Measurements from ENCODE around the gene PPP1R9A. TPM values are rescaled to one million over a fixed set of nuclear protein-coding genes. Genes with fewer than 3 reads are reported as not detected.

PPP1R9A gene
- total RNA-seq, 1 donor from 2014 or later, result 156 TPM

GRCh38 chr7:95205665-95206225, 298.4 kb downstream of the PPP1R9A start:
- DNase-seq, result peak; percentile 18

DNA sequence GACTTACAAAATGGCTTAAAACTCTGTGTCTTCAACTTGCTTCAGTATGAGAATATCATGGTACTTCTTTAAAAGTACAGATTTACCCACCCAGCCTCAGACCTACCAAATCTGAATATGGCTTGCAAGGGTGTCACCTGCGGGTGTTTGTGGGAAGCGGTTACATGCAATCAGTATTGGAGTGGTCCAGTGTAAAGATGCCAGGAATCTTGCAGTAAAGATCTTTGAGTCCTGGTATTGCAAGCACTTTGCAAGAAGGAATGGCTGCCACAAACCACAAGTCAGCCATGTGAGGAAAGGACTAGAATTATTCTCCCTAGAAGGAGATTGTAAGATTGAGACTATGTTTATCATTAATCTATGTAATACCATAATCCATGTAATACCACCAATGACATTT, 301.9 kb downstream of the PPP1R9A start:
- peak; percentile 33 for DNase-seq

DNA sequence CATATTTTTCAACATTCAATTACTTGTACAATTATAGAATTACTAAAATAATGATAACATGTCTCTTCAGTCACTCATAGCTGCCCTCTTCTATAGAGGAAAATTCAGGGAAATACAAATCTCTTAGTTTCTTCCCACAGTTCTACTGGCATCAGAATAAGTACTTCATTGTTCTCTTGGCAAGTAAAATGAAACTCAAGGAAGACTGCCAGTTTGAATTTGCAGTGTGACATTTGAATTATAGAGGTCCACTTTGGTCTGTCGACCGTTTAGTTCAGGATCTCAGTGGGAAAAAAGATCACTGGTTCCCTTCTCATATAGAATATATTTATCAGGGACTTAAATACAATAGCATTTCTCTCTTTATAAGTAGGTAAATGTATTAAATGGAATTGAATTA, 302.4 kb downstream of the PPP1R9A start:
- peak; percentile 94 for DNase-seq

DNA sequence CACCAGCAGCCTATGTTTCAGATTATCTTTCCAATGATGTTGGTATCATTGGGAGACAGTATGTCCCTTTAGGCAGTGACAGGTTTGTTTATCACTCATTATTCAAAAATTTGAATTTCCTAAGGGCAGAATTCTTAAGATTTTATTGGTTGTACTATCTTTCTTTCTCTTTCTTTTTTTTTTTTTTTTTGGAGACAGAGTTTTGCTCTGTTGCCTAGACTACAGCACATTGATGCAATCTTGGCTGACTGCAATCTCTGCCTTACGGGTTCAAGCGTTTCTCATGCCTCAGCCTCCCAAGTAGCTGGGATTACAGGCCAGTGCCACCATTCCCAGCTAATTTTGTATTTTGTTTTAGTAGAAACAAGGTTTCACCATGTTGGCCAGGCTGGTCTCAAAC, 305.8 kb downstream of the PPP1R9A start:
- DNase-seq, result no peak

DNA sequence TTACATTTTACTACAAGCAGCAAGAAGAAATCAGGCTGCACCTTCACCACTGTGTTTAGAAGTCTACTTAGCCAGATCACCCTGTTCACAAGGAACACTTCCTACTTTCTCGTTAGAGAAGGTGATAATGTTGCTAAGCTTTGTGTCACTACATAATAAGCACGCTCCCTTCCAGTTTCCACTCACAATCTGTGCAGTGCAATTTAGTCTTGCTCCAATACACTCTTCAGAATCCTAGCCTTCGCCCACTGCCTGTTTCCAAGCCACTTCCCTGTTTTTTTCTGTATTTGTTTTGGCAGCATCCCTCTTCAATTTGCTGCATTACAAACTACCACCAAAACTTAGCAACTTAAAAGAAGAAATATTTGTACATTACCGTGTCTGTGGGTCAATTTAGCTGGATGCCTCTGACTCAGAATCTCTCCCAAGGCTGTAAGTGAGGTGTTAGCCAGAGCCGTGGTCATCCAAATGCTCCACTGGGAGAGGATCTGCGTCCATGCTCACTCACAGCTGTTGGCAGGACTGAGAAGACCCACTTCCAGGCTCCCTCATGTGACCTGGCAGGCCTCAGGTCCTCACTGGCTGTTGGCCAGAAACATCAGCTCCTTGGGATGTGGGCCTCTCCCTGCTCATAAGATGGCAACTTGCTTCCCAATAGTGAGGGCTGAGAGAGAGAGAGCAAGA, 306.6 kb downstream of the PPP1R9A start:
- peak; percentile 71 for DNase-seq

- no peak for DNase-seq
Measured at GRCh38 chr7:95219721-95220120, 312.3 kb downstream of the PPP1R9A start.

DNA sequence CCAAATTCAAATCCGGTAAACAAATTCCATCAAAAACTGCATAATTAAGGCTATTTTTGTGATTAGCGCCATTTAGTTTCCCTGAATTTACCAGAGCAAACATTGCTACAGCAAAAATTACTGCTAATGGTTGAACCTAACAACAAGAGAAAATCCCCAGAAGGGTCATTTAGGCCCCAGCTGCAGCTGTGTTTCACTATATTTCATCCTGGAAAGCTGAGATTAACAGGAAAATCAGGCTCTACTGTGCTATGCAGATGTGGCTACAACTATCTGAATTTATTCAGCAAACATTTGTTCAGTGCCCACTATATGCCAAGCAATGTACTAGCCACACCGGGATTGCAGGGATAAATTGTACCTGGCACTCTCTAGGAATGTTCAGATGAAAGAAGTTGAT, 312.9 kb downstream of the PPP1R9A start:
- DNase-seq, result peak; percentile 52

DNA sequence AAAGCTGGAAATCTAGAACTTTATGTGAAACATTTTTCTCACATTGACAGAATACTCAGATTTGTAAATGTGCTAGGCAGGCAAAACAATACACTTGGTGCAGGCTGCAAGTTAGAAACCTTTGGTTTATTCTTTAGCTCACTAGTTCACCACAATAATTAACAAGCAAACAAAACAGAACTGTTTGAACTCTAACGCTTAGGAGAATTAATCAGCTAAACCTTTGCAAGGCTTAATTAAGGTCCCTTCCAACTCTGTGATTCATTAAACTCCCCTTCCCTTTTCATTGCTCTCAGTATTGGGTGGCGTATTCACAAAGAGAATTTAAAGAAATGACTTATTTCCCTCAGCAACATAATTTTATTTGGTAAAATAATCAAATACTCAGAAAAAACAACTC, 317.9 kb downstream of the PPP1R9A start:
- no peak for DNase-seq

DNA sequence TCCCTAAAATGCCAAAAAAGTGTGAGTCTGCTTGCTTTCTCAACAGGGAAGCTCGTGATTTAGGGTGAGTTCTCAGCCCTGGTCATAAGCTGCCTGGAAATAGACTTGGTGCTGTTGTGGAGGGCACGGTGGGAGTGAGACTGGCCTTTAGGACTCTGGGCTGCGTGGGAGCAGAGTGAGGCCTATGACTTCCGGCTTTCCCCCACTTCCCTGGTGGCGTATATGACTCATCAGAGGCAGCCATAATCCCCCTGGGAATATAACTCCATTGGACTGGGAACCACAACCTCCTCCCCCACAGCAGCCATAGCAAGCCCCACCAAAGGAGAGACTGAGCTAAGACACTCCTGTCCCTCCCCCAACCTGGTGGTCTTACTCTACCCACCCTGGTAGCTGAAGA, 321.9 kb downstream of the PPP1R9A start:
- no peak for DNase-seq

GRCh38 chr7:95238252-95238943, 331.0 kb downstream of the PPP1R9A start:
- DNase-seq, result no peak

GRCh38 chr7:95240921-95241320, 333.5 kb downstream of the PPP1R9A start:
- DNase-seq, result no peak

DNA sequence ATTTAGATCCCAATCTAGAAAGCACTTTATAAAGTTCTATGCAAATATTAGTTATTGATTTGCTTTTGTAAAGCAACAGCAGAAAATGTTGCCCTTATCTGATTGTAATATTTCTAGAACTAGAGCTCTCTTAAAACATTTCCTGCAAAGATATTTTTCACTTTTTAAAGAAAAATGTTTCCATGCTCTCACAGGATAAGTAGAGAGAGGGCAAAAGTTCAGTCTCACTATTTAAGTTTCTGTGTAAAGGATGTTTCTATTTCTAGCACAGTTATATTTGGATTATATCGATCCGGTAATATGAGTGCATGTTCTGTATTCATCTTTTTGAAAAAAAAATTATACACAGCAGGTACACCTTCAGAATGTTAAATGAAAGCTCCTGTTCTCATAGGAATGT, 334.9 kb downstream of the PPP1R9A start:
- no peak for DNase-seq

DNA sequence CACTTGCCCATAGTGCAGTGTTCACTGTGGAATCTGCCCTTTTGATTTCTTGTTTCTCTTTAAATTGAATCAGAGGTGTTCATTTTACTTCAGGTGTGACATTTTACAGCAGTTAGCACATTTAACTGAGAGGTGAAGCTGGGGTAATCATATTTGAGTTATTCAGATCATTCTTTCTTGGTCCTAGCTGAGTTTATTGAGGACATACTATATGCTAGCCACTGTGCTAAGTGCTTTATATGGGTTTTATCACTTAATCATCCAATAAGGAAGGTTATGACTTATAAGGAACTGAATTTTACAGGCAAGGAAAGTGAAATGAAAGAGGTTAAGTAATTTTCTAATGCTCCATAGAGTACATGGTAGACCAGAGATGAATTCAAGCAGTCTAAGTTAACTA, 337.2 kb downstream of the PPP1R9A start:
- DNase-seq, result no peak

DNA sequence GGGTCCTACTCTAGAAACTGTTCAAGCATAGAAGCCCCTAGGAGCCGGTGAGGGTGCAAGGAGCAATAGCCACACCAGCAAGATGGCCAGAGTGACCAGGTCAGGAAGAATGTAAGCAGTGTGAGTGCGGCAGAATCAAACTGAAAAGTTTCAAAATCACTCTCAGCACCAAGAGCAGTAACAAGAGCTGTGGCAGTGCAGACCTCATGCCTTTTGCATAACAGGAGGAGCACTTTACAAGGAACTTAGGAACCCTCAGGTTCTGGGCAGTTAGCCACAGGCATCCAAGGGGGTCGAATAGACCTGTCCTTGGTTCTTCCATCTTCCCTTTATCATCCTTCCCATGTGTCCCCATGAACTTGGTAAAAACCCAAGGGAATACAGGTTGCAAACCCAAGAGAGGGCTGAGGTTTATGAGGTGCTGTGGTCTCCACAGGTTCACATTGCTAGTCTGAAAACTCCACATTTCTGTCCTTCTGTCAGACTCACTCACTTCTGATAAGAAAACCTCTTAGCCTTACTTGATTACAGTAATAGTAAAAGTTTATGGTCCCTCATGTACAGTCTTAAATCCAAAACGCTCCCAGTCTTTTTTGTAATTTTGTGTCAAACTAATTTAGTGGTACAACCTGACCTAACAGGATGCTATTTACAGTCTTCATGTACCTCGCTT, 338.6 kb downstream of the PPP1R9A start:
- DNase-seq, result no peak

DNA sequence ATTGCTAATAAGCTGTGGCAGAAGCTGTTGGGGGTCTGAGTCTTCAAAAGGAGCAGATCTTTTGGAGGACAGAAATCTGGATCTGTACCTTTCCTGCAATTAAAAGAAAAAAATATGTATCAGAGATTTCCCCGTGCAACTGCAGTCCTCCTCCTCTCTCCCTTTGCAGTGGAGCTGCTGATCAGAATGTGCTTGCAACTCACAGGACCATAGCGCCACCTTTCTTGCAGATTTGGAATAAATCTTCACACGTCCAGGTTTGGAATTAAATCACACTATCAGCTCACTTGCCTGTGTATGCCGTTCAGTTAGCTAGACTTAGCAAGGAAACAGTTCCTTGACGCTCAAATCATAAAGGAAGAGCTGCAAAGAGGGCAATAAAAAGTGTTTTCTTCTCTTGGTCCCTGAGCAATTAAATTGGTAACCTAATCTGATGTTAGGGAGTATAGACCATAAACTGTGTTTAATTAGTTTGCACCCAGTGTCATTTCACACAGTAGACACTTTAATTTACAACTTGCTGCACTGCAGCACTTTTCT, 339.5 kb downstream of the PPP1R9A start:
- DNase-seq, result peak; percentile 91

GRCh38 chr7:95250571-95250970, 343.2 kb downstream of the PPP1R9A start:
- peak; percentile 79 for DNase-seq

- DNase-seq, result no peak
Measured at GRCh38 chr7:95251966-95252365, 344.6 kb downstream of the PPP1R9A start.

GRCh38 chr7:95253986-95254385, 346.6 kb downstream of the PPP1R9A start:
- DNase-seq, result no peak

GRCh38 chr7:95255691-95256090, 348.3 kb downstream of the PPP1R9A start:
- no peak for DNase-seq

GRCh38 chr7:95261895-95262415, 354.6 kb downstream of the PPP1R9A start:
- DNase-seq, result no peak

DNA sequence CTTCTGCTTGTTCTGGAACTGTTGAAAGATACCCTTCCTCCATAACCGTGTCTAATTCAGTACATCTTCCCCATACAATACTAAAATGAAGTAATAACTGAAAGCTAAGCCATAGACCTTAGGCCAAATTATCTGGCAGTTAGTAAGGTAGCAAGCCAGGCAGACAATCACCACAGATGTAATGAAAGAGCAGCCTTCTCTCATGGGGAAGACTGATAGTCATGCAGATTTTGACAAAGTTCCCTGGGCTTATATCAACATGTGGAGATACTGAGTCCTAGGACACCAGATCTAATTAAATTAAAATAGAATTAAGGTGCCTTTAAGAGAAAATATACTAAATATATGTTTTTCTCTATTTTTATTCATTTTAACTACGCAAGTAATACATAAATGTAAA, 355.5 kb downstream of the PPP1R9A start:
- DNase-seq, result no peak

GRCh38 chr7:95263785-95264362, 356.5 kb downstream of the PPP1R9A start:
- no peak for DNase-seq

Measured in tongue (tissue), 2 donors.